Measurements from ENCODE around the gene DTX3. TPM values are rescaled to one million over a fixed set of nuclear protein-coding genes. Genes with fewer than 3 reads are reported as not detected.

The DTX3 gene
- total RNA-seq, 2 experiments from 2014 or later = 15.4 to 17.8 TPM

- Mint-ChIP-seq H3K27me3 (ENCODE audit: low read depth) (peaks cover 23% of the 10 kb centered on the region), H3K36me3 (ENCODE audit: low read depth) (no peaks in the 10 kb centered on the region), H3K4me1 (ENCODE audit: low read depth) (peaks cover 24% of the 10 kb centered on the region), H3K9me3 (ENCODE audit: insufficient read depth) (no peaks in the 10 kb centered on the region), H3K4me3 (no peak overlapping the region), H3K27ac (no peak overlapping the region)
- ChIA-PET CTCF (interaction anchor here (1.7 kb wide), 1 partner anchor 26 kb away, joined by 5 read pairs; no protein-coding TSS in a partner anchor), POLR2A (no interaction called here)
- ATAC-seq = no peak
- no peak for DNase-seq
These were observed 4.6 kb downstream of the DTX3 start for GRCh38 chr12:57609101-57609780.

DNA sequence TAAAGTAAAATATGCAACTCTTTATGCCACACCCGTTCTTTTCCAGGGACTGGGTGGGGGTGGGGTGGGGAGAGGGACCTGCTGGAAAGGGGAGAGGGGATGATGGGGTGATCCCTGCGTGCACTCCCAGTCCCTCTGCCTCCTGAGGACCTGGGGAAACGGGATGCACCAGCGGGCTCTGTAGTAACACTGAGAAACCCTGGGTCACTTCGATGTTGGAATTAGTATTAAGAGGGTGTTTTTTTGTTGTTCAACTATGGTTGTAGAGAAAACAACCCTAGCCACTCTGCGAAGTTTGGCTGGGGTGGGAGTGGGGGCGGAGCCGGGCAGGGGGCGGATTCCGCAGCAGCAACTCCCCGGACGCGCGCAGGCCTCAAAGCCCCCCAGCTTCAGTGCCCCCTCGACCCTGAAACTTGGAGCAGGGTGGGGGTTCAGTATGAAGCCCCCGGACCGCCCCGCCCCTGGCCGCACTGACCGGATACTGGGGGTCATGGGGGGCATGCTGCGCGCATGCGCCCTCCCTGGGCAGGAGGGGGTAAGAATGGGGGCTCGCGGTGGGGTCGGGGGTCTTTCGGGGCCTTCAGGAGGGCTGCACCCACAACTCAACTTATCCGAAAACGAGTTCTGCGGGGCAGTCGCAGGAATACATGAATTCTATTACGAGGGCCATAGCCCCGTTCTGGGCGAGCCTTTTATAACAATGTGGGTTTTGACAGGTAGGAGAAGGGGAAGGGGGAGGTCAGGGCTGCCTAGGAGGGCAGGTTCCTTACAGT, 5.3 kb downstream of the DTX3 start:
- peaks cover 19% of the 10 kb centered on the region for H3K4me1 Mint-ChIP-seq (ENCODE audit: low read depth)
- POLR2A ChIA-PET = interaction anchor here (1.0 kb wide), 1 partner anchor 10 kb away, joined by 4 read pairs; no protein-coding TSS in a partner anchor
- H3K36me3 Mint-ChIP-seq (ENCODE audit: low read depth) = no peaks in the 10 kb centered on the region
- H3K9me3 Mint-ChIP-seq (ENCODE audit: insufficient read depth) = no peaks in the 10 kb centered on the region
- H3K4me3 Mint-ChIP-seq = peak overlapping the region; percentile 51
- peaks cover 30% of the 10 kb centered on the region for H3K27me3 Mint-ChIP-seq (ENCODE audit: low read depth)
- ATAC-seq (no peak), DNase-seq (no peak)
- CTCF ChIA-PET = interaction anchor here (1.0 to 1.7 kb wide), 3 partner anchors 13 to 27 kb away, joined by 3 to 5 read pairs (median 4); no protein-coding TSS in a partner anchor
- H3K27ac Mint-ChIP-seq = no peak overlapping the region

GRCh38 chr12:57610554-57611107, 6.0 kb downstream of the DTX3 start:
- CTCF ChIA-PET = interaction anchor here (1.0 to 1.5 kb wide), 4 partner anchors 12 to 27 kb away, joined by 3 to 4 read pairs (median 4); no protein-coding TSS in a partner anchor
- Mint-ChIP-seq H3K4me3 (peak overlapping the region; percentile 51), H3K27me3 (ENCODE audit: low read depth) (peaks cover 37% of the 10 kb centered on the region), H3K4me1 (ENCODE audit: low read depth) (peaks cover 13% of the 10 kb centered on the region), H3K36me3 (ENCODE audit: low read depth) (no peaks in the 10 kb centered on the region), H3K27ac (no peak overlapping the region), H3K9me3 (ENCODE audit: insufficient read depth) (no peaks in the 10 kb centered on the region)
- POLR2A ChIA-PET = interaction anchor here (1.0 to 2.0 kb wide), 2 partner anchors 9 to 20 kb away, joined by 4 to 9 read pairs; partner anchors contain the start of gene PIP4K2C
- no peak for DNase-seq
- ATAC-seq = no peak

DNA sequence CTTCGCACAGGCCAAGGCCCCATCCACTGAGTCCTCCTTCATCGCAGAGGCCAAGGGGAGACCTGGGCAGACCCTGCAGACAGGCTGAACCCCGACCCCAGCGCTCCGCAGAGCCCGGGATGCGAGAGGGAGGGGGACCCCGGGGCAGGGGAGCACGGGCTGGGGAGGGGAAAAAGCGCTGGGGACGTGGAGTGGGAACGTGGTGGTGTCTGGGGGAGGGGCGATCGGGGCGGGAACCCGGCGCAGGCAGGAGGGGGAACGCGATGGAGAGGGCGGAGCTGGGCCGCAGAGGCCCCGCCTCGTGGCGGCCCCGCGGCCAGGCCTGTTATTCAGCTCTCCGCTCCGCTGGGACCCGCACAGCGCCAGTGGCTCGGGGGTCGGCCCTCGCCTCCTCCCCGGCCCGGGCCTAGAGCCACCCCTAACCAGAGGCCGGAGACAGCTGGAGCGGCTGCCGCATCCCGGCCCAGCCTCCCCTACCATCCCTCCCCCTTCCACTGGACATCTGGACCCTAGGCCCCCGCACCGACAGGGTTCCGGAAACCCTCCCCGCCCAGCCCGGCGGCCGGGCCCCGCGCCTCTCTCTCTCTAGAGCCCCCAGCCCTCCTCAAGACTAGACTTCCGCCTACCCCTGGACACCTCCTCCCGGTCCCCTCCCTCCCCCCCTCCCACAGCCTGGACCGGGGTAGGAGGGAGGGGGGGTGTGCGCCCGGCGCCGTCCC, 6.6 kb downstream of the DTX3 start, which contains the start of gene ARHGEF25:
TSS of gene ARHGEF25 (plus strand) at position 328 of the 719 bp plus-strand sequence. CDS start 460 bp downstream, outside the sequence.
- H3K36me3 Mint-ChIP-seq (ENCODE audit: low read depth) = no peaks in the 10 kb centered on the region
- H3K9me3 Mint-ChIP-seq (ENCODE audit: insufficient read depth) = no peaks in the 10 kb centered on the region
- no peak within 1 kb of the TSS for H3K27ac Mint-ChIP-seq
- H3K4me3 Mint-ChIP-seq = peak within 1 kb of the TSS; percentile 51
- H3K4me1 Mint-ChIP-seq (ENCODE audit: low read depth) = peaks cover 10% of the 10 kb centered on the region
- peaks cover 42% of the 10 kb centered on the region for H3K27me3 Mint-ChIP-seq (ENCODE audit: low read depth)
- ATAC-seq = peak; percentile 77
- peak; percentile 45 for DNase-seq
- ChIA-PET CTCF (interaction anchor here (1.0 to 2.1 kb wide), 6 partner anchors 9 to 28 kb away, joined by 3 to 5 read pairs (median 4); no protein-coding TSS in a partner anchor), POLR2A (interaction anchor here (1.0 to 2.0 kb wide), 2 partner anchors 9 to 20 kb away, joined by 4 to 9 read pairs; partner anchors contain the start of gene PIP4K2C)

- Mint-ChIP-seq H3K27me3 (ENCODE audit: low read depth) (peaks cover 49% of the 10 kb centered on the region), H3K27ac (no peak overlapping the region), H3K4me3 (peak overlapping the region; percentile 49), H3K4me1 (ENCODE audit: low read depth) (peaks cover 10% of the 10 kb centered on the region), H3K9me3 (ENCODE audit: insufficient read depth) (no peaks in the 10 kb centered on the region), H3K36me3 (ENCODE audit: low read depth) (no peaks in the 10 kb centered on the region)
- CTCF ChIA-PET = interaction anchor here (1.0 to 2.1 kb wide), 6 partner anchors 9 to 29 kb away, joined by 3 to 10 read pairs (median 4); partner anchors contain the start of gene B4GALNT1
- ATAC-seq (no peak), DNase-seq (no peak)
- POLR2A ChIA-PET = interaction anchor here (2.0 kb wide), 1 partner anchor 21 kb away, joined by 9 read pairs; the partner anchor contains the start of gene PIP4K2C
These were observed 7.4 kb downstream of the DTX3 start for GRCh38 chr12:57611827-57612710.

- Mint-ChIP-seq H3K36me3 (ENCODE audit: low read depth) (no peaks in the 10 kb centered on the region), H3K27ac (no peak overlapping the region), H3K9me3 (ENCODE audit: insufficient read depth) (no peaks in the 10 kb centered on the region), H3K4me1 (ENCODE audit: low read depth) (peaks cover 10% of the 10 kb centered on the region), H3K27me3 (ENCODE audit: low read depth) (peaks cover 57% of the 10 kb centered on the region), H3K4me3 (no peak overlapping the region)
- ChIA-PET POLR2A (interaction anchor here (1.0 kb wide), 1 partner anchor 22 kb away, joined by 4 read pairs; no protein-coding TSS in a partner anchor), CTCF (interaction anchor here (1.8 to 4.3 kb wide), 5 partner anchors 8 to 154 kb away, joined by 4 to 28 read pairs (median 6); partner anchors contain the start of genes B4GALNT1 and GLI1)
- DNase-seq (no peak), ATAC-seq (no peak)
These were observed 8.2 kb downstream of the DTX3 start for GRCh38 chr12:57612711-57613426.

DNA sequence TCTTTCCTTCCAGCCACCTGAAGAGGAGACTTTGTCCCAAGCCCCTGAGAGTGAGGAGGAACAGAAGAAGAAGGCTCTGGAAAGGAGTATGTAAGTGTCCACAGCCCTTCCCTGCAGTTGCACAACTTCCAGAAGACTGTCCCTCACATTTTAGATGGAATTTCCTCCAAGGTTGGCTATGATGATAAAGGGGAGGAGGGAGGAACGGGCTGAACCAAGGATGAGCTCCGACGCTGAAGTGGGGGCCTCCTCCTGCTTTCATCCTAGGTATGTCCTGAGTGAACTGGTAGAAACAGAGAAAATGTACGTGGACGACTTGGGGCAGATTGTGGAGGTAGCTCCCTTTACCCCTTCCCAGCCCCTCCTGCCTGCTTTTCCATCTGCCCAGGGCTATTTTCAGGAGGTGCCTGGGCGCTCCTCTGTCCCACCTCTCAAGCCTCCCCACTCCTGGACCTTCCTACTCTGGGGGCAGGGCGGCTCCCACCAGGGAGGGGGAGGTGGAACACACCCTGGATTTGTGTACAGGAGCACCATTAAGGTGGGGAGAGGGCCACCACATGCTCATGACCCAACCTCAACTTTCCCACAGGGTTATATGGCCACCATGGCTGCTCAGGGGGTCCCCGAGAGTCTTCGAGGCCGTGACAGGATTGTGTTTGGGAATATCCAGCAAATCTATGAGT, 8.9 kb downstream of the DTX3 start:
- CTCF ChIA-PET = interaction anchor here (1.4 to 4.3 kb wide), 5 partner anchors 8 to 155 kb away, joined by 3 to 28 read pairs (median 6); partner anchors contain the start of genes B4GALNT1 and GLI1
- no peak for DNase-seq
- no peak overlapping the region for H3K27ac Mint-ChIP-seq
- H3K36me3 Mint-ChIP-seq (ENCODE audit: low read depth) = no peaks in the 10 kb centered on the region
- no peak for ATAC-seq
- no peak overlapping the region for H3K4me3 Mint-ChIP-seq
- H3K9me3 Mint-ChIP-seq (ENCODE audit: insufficient read depth) = no peaks in the 10 kb centered on the region
- H3K27me3 Mint-ChIP-seq (ENCODE audit: low read depth) = peaks cover 63% of the 10 kb centered on the region
- H3K4me1 Mint-ChIP-seq (ENCODE audit: low read depth) = peaks cover 10% of the 10 kb centered on the region
- POLR2A ChIA-PET = interaction anchor here (1.0 kb wide), 1 partner anchor 23 kb away, joined by 4 read pairs; no protein-coding TSS in a partner anchor

DNA sequence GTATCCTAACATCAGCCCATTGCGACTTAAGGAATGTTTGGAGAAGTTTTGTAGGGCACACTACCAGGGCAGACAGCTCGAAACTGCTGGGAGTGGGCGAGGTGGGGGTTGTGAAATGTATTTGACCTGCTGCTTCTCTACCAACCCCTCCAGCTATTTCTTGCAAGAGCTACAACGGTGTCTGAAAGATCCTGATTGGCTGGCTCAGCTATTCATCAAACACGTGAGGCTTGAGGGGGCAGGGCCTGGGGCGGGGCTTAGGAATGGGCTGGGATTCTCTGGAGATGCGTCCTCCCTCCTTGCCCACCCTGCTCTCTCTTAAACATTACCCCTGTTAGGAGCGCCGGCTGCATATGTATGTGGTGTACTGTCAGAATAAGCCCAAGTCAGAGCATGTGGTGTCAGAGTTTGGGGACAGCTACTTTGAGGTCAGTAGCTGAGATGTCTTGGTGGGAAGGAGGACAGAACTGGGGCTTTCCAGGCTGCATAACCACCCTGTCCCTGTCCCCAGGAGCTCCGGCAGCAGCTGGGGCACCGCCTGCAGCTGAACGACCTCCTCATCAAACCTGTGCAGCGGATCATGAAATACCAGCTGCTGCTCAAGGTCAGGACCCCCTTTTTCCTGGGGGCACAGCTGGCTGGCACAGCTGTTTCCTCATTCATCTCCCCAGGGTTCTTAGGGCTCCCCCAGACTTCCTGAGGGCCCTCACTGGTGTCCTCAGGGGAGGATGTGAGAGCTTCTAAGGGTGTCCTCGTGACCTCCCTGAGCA, 9.7 kb downstream of the DTX3 start:
- ChIA-PET POLR2A (interaction anchor here (0.9 kb wide), 1 partner anchor 9 kb away, joined by 3 read pairs; no protein-coding TSS in a partner anchor), CTCF (interaction anchor here (1.0 to 4.3 kb wide), 8 partner anchors 9 to 156 kb away, joined by 3 to 28 read pairs (median 4); partner anchors contain the start of genes B4GALNT1 and GLI1)
- H3K36me3 Mint-ChIP-seq (ENCODE audit: low read depth) = no peaks in the 10 kb centered on the region
- H3K27me3 Mint-ChIP-seq (ENCODE audit: low read depth) = peaks cover 71% of the 10 kb centered on the region
- H3K9me3 Mint-ChIP-seq (ENCODE audit: insufficient read depth) = no peaks in the 10 kb centered on the region
- H3K4me1 Mint-ChIP-seq (ENCODE audit: low read depth) = peaks cover 15% of the 10 kb centered on the region
- no peak for ATAC-seq
- no peak overlapping the region for H3K27ac Mint-ChIP-seq
- no peak for DNase-seq
- no peak overlapping the region for H3K4me3 Mint-ChIP-seq
